HG03196 (cell line): ENCODE results near the gene TPCN1.
A peak's percentile ranks its signal among the peaks of the same experiment; 100 is the strongest.

Experiments used
- ATAC-seq: cut with Tn5 transposase; IDR thresholded peaks from one replicate; pipeline ENCODE4 v1.9.1; 2021; ENCODE audit not compliant: unreplicated experiment

The TPCN1 gene

DNA sequence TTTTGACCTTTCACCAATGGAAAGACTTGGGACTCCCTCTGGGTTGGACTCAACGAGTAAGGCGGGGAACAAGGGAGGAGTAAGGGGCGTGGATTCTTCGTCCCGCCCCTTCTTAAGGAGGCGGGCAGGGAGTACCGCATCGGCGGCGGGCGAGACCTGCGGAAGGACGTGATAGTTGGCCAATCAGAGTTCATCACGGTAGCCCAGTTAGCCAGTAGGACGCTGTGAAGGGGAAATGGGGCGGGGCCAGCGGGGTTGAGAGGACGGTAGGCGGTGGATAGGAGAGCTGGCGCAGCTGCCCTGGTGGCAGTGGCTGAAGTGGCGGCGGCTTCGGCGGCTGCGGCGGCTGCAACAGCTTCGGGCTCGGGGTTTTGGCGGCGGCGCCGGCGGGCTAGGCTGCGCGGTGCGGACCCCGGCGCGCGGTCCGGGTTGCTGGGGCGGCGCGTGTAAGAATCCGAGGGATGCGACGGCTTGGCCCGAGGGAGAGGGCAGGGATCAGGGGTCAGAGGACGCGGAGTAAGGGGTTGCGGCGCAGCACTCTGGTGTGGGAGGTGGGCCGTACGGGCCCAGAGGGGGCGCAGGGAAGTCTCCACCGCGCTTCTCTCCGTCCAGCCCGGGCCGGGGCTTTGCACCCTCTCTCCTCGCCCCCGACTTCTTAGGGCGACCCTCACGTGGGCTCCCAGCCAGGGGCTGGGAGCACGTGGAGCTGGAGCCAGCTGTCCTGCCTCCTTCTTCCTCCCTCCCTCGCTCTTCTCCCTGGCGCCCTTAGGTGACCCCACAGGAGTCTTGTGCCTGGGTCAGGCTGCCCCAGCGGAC, at the start of gene TPCN1:
TPCN1 (plus strand) TSS at position 284 of the 816 bp plus-strand sequence. CDS start 5,389 bp downstream, outside the sequence.
- ATAC-seq = peak; percentile 89

DNA sequence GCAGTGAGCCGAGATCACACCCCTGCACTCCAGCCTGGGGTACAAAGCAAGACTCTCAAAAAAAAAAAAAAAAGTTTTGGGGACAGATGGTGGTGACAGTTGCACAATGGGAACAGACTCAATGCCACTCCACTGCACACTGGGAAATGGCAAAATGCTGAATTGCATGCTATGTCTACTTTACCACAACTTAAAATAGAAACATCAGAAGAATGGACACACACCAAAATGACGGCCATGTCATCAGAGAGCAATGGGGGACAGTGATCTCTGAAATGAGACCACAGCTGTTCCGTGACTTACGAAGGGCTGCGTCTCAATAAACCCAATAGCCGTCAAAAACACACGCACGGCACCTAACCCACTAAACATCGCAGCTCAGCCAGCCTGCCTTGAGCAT, 49.7 kb upstream of the TPCN1 start:
- no peak for ATAC-seq

DNA sequence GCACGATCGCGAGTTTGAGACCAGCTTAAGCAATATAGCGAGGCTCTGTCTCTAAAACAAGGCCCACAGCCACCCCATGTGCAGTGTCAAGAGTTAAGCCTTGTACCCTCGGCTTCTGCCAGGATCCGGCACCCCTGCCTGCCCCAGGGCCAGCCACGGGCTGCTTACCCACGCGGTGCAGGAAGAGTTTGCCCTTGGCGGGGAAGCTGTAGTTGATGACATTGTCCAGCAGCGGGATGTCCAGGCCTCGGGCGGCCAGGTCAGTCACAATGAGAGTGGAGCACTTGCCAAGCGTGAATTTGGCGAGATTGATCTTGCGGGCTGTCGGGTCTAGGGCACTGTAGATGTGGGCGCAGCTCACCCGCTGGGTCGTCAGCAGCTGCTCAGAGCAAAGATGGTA, 49.1 kb upstream of the TPCN1 start:
- no peak for ATAC-seq

DNA sequence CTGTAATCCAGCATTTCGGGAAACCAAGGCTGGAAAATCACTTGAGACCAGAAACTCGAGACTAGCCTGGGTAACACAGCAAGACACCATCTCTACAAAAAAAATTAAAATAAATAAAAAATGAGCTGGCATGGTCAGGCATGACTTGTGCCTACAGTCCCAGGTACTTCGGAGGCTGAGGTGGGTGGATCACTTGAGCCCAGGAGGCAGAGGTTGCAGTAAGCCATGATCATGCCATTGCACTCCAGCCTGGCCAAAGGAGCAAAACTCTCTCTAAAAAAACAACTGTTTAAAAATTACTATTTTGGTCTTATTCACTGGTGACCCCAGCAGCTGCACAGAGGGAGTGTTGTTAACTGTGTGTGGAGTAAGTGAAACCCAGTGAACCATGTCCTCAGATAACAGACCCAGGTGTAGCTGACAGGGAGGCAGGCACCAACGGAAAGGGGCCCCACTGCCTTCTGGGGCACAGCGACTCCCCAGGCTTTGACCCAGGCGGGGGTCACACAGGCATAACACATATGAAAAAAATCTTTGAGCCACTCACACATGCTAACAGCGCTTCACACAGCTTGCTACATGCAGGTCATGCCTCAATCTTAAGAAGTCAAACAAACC, 48.1 kb upstream of the TPCN1 start:
- peak; percentile 62 for ATAC-seq

DNA sequence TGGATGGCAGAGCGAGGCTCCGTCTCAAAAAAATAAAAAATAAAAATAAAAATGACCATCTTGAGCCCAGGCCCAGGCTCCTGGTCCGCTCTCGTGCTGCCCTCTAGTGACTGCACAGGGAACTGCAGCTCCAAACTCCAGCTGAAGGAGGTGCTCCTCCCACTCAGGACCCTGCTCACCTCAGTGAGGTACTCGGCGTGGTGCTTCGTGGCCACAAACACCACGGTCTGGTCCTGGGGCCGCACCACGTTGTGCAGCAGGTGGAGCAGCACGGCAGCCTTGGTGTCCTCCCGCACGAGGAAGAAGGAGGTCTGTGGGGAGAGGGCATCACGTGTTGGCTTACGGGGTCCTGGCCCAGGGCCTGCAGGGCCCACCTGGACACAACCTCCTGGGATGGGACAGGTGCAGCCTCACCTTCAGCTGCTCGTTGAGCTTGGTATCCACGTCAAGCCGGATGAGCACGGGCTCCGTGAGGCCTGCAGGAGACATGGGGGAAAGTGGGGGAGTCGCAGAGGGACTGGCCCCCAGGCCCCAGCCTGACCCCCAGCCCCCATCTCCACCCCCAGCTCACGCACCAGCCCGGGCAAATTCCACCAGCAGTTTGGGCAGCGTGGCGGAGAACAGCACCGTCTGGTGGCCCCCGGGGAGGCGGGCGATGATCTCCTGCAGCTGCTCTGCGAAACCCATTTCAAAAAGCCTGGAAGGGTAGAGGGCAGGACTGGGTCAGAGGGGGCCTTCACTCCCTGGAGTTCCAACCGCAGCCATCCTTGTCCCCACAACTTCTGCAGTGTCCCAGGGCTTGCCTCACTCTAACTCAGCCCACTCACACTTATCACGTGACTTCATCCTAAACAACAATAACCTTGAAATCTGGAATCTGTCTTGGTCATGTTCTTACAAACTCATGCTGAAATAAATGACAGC, 46.5 kb upstream of the TPCN1 start:
- no peak for ATAC-seq

DNA sequence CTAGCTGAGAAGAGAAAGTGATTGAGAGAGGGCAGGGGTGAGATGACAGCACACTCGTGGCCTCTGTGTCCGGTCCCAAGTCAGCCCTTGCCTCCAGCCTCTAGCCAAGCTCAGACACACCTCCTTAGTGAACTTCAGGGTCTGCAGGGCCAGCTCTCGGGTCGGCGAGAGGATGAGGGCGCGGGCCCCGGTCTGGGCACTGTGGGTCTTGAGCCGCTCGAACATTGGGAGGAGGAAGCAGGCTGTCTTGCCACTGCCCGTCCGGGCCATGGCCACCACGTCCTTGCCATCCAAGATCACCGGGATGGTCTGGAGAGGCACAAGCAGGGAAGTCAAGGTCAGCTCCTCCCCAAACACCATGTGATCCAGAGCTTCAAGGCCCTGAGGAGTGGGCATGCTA, 42.2 kb upstream of the TPCN1 start:
- ATAC-seq = no peak

DNA sequence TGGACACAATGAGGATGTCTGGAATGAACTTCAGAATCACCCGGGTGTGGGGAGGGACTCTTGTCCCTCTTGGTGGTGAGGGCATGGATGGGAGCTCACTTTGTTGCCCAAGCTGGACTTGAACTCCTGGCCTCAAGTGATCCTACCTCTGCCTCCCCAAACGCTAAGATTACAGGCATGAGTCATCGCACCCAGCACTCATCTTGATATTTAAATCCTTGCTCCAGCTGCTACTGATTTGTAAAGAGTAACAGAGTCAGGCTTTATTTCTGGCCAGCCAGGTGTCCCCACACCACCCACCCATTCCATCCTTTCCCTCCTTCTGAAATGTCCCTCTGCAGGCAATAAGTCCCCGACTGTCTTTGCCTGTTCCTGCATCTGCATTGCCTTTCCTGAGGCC, 40.9 kb upstream of the TPCN1 start:
- no peak for ATAC-seq

DNA sequence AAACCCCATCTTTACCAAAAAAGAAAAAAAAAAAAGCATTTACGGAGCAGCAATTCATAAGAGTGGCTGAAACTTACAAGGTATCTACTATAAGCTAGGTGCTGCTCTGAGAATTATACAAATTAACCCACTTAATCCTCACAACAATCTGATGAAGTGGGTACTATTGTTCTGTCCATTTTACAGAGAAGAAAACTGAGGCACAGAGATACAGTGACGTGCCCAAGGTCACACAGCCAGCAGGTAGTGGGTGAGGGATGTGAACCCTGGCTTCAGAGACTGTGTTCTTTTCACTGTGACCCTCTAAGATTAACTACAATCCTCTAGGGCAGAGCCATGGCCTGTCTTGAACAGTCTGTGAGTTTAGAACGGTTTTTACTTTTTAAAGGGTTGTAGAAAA, 39.3 kb upstream of the TPCN1 start:
- no peak for ATAC-seq

DNA sequence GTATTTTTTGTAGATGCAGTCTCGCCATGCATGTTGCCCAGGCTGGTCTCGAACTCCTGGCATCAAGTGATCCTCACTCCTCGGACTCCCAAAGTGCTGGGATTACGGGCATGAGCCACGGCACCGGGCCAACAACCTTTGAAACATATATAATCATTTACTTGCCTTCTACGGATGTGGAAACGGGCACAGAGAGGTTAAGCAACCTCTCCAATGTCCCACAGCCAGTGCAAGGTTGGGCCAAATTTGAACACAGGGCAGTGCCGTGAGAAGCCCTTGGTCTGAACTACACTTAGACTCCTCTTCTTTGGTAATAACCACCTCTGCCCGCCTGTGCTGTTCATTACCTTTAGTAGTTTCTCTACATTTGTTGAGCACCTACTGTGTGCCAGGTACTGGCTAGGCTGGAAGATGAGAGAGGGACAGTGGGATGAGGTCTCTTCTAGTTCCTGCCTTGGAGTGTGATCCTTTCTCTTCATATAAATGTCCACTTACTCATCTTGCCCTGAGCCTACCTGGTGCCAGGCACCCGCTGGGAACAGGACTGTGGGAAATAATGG, 38.2 kb upstream of the TPCN1 start:
- no peak for ATAC-seq

DNA sequence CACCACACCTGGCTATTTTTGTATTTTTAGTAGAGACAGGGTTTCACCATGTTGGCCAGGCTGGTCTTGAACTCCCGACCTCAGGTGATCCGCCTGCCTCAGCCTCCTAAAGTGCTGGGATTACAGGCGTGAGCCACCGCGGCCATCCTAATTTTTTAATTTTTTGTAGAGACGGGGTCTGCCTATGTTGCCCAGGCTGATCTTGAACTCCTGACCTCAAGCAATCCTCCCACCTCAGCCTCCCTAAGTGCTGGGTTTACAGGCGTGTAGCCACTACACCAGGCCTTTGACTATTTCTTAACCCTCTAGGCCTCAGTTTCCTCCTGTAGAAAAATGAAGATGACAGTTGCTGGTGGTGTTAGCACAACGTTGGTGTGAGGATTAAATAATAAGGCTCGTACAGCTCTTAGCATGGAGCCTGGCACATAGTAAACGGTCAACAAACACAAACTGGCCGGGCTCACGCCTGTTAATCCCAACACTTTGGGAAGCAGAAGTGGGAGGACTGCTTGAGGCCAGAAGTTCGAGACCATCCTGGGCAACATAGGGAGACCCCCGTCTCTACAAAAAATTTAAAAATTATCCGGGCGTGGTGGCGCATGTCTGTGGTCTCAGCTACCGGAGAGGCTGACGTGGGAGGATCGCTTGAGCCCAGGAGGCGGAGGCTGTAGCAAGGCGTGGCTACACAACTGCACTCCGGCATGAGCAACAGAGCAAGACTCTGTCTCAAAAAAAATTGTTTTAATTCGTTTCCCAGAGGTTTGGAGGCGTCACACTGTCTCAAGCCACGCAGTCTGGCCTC, 37.0 kb upstream of the TPCN1 start:
- ATAC-seq = peak; percentile 45

DNA sequence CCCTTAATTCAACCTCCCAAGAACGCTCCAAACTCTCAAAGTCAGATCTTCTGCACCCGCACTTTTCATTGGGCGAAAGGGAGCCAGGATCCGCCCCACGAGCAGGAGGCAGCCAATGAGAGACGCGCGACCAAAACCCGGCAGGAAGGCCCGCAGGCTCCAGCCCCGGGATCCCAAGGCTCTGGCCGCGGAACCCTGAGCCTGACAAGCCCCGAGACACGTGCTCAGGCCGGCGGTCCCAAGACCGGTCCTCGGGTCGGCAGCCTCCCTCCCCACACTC, 36.4 kb upstream of the TPCN1 start:
- peak; percentile 72 for ATAC-seq

DNA sequence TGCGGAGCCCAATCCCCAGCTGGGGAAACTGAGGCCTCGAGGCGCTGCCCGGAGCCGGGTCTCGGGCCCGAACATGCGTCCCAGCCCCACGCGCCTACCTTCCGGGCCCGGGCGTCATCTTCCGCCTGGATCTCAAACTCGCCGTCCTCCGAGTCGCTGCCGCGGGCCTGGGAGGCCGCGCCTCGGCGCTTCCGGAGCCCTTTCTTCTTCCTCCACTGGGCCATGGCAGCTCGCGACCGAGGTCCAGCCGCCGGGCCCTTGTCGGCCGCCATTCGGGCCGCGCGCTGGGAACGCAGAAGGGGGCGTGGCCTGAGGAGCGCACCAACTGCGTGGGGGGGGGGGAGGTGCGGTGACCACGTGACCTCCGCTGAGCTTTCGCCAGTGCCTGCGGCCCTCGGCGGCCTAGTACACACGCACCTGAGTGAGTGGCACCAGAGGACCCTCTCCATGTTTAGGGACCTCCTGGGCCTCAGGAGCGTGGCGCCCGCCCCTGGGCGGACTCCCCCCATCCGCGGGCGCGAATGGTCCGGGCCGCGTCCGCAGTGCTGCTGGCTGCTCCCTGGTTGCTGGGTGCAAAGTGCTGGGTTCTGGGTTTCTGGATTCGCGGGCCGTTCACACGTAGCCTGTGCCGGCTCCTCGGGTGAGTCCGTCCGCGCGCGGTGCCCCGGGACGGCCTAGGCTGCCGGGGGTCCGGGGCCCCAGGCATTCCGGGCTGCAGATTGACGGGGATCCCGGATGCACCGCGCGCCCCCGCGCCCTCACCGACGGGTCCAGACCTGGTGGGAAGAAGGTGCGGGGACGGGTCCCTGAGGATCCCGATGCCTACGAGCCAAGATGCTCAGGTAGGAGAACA, 35.9 kb upstream of the TPCN1 start, which contains the start of the genes DDX54 and RITA1:
DDX54 (minus strand) TSS at position 299 of the 853 bp plus-strand sequence; CDS start at position 272, 27 bp downstream.
RITA1 (plus strand) TSS at position 542 of the 853 bp plus-strand sequence. CDS start 1,026 bp downstream, outside the sequence.
- ATAC-seq = peak; percentile 49

DNA sequence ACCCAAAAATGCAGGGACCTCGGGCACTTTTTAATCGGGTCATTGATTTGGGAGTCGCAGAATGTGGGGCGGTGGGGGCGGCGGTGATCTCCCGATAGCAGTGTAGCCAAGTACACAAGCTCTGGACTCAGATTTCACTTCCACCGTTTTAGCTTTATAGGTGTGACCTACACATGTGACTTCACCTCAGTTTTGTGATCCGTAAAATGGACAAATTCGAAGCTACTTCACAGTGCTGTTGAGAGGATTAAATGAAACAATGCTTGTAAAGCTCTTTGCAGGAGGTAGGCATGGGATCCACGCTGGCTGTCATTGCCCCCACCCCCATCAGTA, 35.3 kb upstream of the TPCN1 start:
- no peak for ATAC-seq

DNA sequence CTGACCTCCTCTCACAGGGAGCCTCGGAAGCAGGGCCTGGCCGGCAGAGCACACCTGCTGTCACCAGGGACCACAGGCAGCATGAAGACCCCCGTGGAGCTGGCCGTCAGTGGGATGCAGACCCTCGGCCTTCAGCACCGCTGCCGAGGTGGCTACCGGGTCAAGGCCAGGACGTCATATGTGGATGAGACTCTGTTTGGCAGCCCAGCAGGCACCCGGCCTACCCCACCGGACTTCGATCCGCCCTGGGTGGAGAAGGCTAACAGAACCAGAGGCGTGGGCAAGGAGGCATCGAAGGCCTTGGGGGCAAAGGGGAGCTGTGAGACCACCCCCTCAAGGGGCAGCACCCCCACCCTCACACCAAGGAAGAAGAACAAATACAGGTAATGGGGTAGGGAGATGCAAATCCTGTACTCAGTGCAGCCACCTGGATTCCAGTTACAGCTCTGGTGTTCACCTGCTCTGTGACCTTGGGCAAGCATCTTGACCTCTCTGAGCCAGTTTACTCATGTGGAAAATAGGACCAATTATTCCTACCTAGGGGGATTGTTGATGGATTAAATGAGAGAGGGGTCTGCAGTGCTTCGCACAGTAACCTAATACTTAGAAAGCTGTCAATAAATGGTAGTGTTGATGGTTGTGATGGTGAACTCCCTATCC, 34.5 kb upstream of the TPCN1 start:
- no peak for ATAC-seq

DNA sequence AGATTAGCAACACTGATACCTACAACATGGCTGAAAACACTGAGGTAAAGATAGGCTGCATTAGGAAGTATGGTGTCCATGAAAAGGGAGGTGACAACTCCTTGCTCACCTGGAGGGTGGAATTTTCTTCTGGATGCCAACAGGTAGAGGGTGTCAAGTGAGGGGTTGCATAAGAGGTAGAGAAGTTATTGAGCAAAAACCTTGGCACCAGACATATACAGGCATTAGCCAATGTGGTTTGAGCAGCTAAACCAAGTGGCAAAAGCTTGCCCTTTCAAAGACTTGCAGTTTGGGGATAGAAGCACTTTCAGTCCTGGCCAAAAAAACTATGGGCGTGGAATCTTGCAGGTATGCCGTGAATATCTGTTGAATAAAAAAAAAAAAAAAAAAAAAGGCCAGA, 31.9 kb upstream of the TPCN1 start:
- no peak for ATAC-seq

DNA sequence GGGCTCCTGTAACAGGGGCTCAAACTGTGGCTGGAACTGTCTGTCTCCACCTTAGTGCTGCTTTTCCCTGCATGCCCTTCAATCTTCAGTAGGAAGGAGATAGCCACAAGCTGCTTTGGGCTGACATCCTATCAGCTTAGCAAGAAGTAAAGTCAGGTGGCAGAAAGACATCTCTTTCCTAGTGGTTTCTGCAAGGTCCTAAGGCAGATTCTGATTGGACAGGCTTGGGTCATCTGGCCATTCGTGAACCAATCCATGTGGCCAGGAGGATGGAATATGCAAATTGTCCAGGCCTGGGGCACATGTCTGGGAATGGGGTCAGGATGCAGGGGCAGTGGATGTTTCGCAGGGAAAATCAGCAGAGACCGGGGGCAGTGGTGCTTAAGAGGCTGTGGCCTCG, 30.5 kb upstream of the TPCN1 start:
- ATAC-seq = no peak

DNA sequence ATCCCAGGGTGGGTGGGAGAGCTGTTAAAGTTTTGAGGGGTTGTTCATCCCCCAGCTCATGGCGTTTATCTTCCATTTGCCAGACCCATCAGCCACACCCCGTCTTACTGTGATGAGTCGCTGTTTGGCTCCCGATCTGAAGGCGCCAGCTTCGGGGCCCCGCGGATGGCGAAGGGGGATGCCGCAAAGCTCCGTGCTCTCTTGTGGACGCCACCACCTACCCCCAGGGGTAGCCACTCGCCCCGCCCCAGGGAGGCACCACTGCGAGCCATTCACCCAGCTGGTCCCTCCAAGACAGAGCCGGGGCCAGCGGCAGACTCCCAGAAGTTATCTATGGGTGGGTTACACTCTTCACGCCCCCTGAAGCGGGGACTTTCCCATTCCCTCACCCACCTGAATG, 30.0 kb upstream of the TPCN1 start:
- no peak for ATAC-seq

DNA sequence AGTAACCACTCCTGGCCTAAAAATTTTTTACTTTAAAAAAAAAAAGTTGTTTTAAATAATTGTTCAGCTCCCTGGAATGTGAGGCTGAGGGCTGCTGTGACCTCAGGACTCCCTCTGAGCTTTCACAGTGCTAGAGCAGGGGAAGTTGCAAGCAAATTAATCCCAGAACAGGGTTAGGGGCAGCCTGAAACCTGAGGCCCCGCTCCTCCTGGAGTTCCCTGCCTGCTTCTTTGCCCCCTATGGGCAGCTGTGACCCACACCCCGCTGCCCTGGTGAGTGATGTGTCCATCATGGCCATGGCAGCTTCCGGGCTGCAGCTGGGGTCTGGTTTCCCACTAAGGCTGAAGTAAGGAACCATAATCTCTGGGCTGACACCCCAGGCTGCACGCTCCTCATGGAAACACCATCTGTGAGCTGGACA, 26.3 kb upstream of the TPCN1 start:
- ATAC-seq = no peak

DNA sequence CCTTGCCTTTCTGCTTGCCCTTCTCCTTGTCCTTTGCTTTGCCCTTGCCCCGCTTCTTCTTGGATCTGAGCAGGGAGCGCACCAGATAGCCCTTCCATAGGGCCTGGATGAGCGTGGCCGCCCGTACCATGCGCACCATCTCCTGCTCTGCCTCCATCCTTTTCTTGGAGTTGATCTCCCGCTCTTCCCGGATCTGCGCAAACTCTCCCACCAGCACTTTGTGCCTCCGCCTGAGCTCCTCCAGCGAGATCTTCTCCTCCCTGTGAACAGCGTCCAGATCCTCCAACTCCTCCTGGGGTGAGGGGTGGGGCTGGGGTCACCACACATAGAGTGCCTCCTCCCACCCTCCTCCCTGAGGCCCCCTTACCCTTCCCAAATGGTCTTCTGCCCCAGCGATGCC, 25.7 kb upstream of the TPCN1 start:
- no peak for ATAC-seq
